ENCODE results near the gene CD2BP2.
"Not testable (repeated sequence)": the region's sequence is repeated elsewhere in the genome, so short reads cannot be mapped to it uniquely, and the experiment has no call there.

CD2BP2 gene

DNA sequence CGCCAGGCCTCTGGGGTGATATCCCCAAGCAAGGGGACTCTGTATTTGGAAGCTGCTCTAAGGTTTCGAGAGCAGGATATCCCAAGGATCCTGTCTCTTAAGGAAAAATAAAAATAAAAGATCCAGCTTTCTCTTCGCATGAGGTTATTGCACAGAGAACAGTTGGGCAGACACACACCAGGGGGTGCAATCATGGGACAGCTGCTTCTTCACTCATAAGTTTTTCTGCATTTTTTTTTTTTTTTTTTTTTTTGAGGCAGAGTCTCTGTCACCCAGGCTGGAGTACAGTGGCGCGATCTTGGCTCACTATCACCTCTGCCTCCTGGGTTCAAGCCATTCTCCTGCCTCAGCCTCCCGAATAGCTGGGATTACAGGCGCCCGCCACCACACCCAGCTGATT lies 13.1 kb downstream of the CD2BP2 start:
- not testable (repeated sequence) for DNase-seq

DNA sequence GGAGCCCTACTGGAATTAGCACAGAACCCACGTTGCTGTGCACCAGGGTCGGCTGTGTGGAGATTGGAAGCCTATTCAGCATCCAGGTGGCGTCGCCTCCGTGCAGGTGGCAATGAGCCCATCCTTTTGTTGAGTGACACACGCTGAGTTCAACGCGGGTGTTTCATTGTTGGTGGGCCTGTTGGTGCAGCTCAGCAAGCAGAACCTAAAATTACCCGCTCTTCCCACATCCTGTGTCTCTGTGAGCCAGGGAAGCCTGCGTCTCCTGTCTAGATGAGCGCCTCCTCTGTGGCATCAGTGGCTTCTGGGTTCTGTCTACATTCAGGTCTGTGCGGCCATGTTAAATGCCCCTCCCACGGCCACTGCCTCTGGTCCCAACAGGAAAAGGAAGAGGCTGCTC lies 14.5 kb downstream of the CD2BP2 start:
- no peak for DNase-seq

DNA sequence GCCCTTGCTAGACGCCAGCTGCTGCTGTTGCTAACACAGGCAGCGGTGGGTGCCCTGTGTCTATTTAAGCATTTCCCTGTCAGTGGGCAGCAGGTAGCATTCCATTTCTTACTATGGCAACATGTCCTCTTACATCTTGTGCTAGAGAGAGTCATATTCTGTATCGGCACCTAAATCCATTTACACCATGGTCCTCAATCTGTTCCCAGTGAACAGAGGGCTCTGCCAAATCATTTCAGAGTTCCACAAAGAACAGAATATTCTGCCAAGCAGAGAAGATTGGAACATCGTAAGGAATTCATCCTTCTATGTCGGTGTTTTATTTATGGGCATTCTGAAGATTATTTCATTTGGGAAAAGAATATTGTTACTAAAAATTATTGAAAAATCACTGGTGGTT lies 16.4 kb downstream of the CD2BP2 start:
- not testable (repeated sequence) for DNase-seq

DNA sequence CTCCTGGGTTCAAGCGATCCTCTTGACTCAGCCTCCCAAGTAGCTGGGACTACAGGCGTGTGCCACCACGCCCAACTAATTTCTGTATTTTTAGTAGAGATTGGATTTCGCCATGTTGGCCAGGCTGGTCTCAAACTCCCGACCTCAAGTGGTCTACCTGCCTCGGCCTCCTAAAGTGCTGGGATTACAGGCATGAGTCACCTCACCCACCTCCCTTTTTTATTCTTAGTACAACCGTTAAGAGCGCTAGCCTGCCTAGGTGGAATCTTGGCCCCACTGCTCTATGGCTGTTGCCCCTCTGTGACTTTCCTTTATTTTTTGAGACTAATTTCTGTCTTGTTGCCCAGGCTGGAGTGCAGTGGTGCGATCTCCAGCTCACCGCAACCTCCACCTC lies 17.1 kb downstream of the CD2BP2 start:
- not testable (repeated sequence) for DNase-seq

DNA sequence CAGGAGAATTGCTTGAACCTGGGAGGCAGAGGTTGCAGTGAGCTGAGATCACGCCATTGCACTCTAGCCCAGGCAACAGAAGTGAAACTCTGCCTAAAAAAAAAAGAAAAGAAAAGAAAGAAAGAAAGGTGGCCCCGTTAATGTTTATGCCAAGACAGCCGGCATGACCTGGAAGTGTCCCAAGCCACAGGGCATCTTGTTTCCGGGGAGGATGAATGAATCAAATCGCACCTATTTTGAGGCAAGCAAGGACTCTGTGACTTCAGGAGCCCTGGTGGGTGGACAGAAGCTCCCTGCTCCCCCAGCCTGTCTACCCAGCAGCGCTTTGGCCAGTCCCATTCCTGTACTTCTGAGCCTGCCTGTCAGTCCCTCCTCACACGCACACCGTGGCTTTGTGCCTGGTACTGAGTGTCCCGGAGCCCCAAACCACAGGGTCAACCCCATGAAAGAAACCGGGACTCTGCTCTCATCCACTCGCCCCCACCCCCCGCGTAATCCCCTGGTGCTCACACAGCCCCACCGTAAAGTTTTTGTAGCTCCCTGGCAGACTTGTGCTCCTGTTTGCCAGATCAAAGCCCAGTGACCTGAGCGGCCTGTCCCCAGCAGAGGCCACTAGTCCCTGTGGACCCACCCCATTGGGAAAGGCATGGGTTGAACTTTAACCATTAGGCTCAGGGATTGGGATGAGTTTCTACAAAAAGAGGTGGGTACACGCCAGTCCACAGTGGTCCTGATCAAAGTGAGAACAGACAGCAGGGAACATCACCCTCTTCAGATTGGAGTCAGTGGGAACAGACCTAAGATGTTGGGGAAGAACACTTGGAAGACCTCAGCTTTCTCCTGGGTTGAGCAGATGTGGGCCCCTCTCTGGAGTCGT lies 19.3 kb downstream of the CD2BP2 start:
- DNase-seq: peak; percentile 12

DNA sequence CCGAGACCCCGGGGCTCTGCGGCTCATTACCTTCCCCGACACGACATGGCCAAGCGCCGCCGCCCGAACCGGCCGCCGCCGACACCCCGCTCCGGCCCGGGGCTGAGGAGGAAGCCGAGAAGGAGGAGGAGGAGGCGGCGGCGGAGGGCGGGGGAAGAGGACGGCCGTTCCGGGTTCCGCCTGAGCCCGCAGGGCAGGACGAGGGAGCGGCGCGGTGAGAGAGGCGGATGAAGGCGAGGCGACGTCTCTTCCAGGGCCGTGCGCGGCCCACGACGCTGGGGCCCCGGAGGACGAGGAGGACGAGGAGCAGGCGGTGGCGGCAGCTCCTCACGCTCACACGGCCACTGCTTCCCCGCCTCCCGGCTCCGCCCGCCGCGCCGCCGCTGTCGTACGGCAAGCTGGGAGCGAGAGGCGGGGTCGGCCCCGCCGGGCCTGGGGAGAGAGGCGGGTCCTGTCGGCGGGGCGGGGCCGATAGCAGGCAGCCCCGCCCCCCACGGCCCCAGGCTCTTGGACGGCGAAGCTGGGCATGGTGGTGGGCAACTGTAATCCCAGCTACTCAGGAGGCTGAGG lies 20.0 kb downstream of the CD2BP2 start:
- peak; percentile 80 for DNase-seq

DNA sequence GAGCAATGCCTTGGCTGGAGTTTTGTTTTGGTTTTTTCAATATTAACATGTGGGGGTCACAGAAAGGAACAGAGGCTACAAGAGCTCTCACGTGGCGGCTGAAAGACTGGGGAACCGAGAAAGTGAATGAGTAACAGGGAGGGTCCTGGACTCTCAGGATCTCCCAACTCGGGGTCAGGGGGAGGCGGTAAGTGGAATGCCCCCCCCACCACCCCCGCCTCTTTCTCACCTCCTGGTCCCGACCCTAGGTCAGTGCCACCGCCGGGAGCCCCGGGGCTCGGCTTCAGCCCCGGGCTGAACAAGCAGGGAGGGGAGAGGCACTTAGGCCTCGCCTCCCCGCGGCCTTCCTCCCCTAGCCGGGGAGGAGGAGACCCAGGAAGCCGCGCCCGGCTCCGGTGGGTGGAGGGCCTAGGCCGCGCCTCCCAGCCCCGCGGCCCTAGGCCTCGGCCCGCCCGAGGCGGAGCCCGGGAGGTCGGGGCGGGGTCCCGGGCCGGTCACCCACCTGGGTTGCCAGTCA lies 20.6 kb downstream of the CD2BP2 start:
- peak; percentile 82 for DNase-seq

DNA sequence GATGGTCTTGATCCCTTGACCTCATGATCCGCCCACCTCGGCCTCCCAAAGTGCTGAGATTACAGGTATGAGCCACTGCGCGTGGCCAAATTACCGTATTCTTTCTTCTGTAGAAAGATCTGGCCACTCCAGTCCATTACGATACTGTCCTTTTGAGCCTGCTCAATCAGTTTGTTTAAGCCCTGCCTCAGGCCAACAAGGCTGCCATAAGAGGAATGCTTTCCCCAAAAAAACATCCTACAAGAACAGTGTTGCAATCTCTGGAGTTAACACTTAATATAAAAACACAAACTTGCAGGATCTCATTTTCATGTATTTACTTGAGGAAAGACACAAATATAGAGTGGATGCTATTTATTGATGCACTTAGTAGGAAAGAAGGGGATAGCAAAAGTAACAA lies 30.9 kb downstream of the CD2BP2 start:
- DNase-seq: not testable (repeated sequence)

DNA sequence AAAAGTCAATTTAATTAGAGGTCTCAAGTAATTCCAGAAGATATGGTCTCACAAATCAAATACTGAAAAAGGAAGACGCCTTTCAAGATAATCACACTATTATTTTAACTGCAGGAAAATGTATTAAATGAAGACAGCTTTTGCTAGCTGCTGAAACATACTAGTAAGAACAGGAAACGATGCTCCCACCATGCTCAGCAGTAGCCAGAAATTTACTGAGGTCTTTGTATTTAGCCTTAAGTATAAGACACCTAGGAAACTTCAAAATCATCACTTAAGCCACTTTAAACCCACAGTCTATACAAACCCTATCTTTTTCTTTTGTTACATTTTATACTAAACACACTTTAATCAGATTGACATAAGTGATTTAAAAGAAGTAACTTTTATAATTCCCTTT lies 36.5 kb downstream of the CD2BP2 start:
- not testable (repeated sequence) for DNase-seq

DNA sequence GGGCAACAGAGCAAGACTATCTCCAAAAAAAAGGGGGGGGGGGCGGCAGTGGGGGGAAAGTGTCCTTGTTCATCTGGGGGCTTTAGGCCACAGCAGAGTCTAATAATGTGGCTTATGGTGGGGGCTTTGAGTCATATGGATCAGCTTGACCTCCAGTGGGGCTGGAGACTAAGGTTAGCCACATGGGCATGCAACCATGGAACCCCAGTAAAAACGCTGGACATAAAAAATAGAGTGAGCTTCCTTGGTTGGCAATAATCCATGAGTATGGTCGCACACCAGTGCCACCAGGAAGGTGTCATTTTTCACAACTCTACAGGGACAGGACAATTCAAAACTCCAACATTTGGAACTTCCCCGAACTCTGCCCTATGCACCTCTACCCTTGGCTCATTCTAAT lies 44.2 kb downstream of the CD2BP2 start:
- not testable (repeated sequence) for DNase-seq

DNA sequence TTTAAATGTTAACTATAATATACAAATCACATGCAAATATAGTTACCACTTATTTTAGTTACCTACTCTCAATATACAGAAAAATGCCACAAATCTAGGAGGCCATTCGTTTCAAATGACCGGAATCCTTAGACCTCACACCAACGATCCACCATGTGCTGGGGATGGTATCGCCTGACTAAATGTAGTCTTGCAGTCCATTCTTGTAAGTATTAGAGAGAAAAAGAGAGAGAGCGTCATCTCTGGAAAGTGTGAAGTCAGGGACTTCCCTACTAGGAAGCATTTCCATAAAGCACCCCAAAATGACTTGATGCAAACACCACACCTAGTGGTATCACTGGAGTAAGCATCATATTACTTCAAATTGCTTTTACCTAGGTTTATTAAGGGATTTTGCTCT lies 45.9 kb downstream of the CD2BP2 start:
- not testable (repeated sequence) for DNase-seq
